AG09319 (cell line): ENCODE measurements around the gene VPS33A.
A peak's percentile ranks its signal among the peaks of the same experiment; 100 is the strongest.
"Not testable (repeated sequence)": the region's sequence is repeated elsewhere in the genome, so short reads cannot be mapped to it uniquely, and the experiment has no call there.

Experiments
- DNase-seq: peaks from one replicate; pipeline ENCODE4 v3.0.0-alpha.2; 2010; ENCODE audit warnings: low read depth; ENCODE audit errors: extremely low read depth
- CTCF ChIP-seq: IDR thresholded peaks from 2 replicates; pipeline ENCODE4 v1.5.1; 2011; ENCODE audit warnings: low read depth, mild to moderate bottlenecking, inconsistent platforms, low read length, moderate library complexity

The VPS33A gene

GRCh38 chr12:122291431-122291830 lies 25.1 kb upstream of the VPS33A start:
- TF ChIP-seq CTCF, result no peak

DNA sequence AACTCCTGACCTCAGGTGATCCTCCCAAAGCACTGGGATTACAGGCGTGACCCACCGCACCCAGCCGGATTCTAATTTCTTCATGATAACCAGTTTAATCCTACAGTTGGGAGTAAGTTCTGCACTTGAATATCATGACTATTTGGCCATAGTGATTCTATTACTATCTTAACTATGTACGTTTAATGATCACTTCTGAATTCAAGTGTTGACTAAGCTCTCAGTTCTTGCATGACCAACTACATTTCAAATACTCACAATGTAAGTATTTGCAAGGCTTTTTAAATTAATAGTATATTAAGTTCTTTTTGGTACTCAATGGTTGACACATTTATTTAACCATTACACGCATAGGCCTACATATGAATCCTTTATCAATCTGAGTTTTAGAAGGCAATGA lies 17.4 kb upstream of the VPS33A start:
- DNase-seq, result no peak
- TF ChIP-seq CTCF, result no peak

More at GRCh38 chr12:122291431-122291830, 25.1 kb upstream of the VPS33A start:
- DNase-seq, result no peak

DNA sequence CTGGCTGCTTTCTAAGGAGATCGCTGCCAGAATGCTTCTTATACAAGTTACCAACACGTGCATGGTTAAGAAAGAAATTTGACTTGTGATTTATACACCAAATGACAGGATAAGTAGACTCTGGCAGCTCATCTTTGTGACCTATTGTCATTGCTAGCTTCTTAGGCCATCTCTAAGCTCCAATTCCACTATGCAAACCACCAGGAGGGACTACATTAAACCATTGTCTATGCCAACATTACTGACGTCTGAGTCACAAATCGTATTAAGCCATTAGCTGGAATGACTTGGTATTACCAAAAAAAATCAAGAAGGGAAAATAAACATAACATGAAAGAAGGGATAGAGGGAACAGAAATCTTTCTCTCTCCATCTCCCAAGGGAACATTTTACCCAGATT lies 15.8 kb upstream of the VPS33A start:
- DNase-seq, result peak; percentile 31
- TF ChIP-seq CTCF, result no peak

DNA sequence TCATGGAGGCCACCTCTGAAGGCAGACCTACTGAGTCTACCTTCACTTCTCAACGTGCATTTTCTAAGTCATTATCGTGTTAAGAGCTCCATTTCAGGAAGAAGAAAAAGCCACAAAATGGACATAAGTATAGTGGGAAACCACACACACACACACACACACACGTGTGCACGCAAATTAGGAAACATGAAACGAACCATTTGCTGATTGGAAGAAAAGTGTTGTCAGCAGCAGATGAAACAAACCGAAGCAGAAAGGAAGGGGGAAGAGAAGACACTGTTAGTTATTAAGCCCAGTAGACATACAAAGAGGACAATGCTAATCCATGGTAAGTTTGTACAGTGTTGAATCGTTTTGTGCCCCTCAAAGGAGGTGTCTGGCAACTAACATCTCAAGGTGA lies 9.9 kb upstream of the VPS33A start:
- DNase-seq, result no peak
- TF ChIP-seq CTCF, result no peak

- no peak for TF ChIP-seq CTCF
- no peak for DNase-seq
Observed at GRCh38 chr12:122275459-122275858, 9.2 kb upstream of the VPS33A start.

GRCh38 chr12:122265886-122266229 lies 436 bp downstream of the VPS33A start:
- no peak for TF ChIP-seq CTCF
- no peak for DNase-seq

GRCh38 chr12:122265476-122265875 lies 818 bp downstream of the VPS33A start:
- no peak for DNase-seq
- no peak for TF ChIP-seq CTCF

DNA sequence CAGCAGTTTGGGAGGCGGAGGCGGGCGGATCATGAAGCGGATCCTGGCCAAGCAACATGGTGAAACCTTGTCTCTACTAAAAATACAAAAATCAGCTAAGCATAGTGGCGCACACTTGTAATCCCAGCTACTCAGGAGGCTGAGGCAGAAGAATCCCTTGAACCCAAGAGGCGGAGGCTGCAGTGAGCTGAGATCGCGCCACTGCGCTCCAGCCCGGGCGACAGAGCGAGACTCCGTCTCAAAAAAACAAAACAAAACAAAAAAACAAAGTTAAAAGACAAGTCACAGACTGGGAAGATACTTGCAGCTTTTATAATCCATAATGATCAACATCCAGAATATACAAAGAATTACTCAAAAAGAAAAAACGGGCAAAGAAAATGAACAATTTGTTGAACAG lies 5.6 kb downstream of the VPS33A start:
- DNase-seq, result not testable (repeated sequence)

DNA sequence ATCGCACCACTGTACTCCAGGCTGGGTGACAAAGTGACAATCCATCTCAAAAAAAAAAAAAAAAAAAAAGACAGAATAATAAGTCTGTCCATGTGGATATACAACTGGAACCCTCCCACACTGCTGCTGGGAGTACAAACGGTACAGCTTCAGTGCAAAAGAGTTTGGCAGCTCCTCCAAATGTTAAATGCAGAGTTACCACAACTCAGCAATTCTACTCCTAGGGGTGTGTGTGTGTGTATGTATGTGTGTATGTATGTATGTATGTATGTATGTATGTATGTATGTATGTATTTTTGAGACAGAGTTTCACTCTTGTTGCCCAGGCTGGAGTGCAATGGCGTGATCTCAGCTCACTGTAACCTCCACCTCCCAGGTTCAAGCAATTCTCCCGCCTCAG lies 7.4 kb downstream of the VPS33A start:
- DNase-seq, result not testable (repeated sequence)

DNA sequence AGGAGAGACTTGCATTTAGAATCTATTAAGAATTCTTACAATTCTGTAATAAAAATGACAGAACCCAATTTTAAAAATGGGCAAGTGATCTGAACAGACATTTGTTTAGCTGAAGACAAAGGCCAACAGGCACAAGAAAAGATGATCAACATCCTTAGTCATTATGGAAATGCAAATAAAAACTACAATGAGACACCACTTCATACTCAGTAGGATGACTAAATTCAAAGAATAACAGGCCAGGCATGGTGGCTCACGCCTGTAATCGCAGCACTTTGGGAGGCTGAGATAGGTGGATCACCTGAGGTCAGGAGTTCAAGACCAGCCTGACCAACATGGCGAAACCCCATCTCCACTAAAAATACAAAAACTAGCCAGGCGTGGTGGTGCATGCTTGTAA lies 7.8 kb downstream of the VPS33A start:
- DNase-seq, result not testable (repeated sequence)
